Smooth muscle cell (in vitro differentiated cells): ENCODE measurements around the gene SAMD11. TPM values are rescaled to one million over a fixed set of nuclear protein-coding genes. Genes with fewer than 3 reads are reported as not detected.

Experiments
- DNase-seq: peaks from one replicate; lab custom pipeline; 2025; ENCODE audit not compliant: unreplicated experiment; lab: John Stamatoyannopoulos, UW
- H2AFZ ChIP-seq: fragments of 200-600 bp; sonication (generic); 2 replicates; pipeline ENCODE4 v1.6.0; 2016; ENCODE audit warnings: antibody characterized with exemption, low read depth, mild to moderate bottlenecking
- H3F3A ChIP-seq: fragments of 200-600 bp; sonication (generic); 2 replicates; pipeline ENCODE4 v1.6.0; 2017; ENCODE audit warnings: antibody characterized with exemption, low read depth
- H3K27ac ChIP-seq: fragments of 200-600 bp; sonication (generic); 2 replicates; pipeline ENCODE4 v1.5.1; 2016; ENCODE audit warnings: low read depth, mild to moderate bottlenecking
- H3K27me3 ChIP-seq: fragments of 200-600 bp; sonication (generic); 2 replicates; pipeline ENCODE4 v1.6.1; 2016; ENCODE audit warnings: low read depth, mild to moderate bottlenecking
- H3K36me3 ChIP-seq: fragments of 200-600 bp; sonication (generic); 2 replicates; pipeline ENCODE4 v1.5.1; 2016; ENCODE audit warnings: low read depth
- H3K4me1 ChIP-seq: fragments of 200-600 bp; sonication (generic); 2 replicates; pipeline ENCODE4 v1.5.1; 2016; ENCODE audit warnings: low read depth
- H3K4me2 ChIP-seq: fragments of 200-600 bp; sonication (generic); 2 replicates; pipeline ENCODE4 v1.6.0; 2016; ENCODE audit warnings: mild to moderate bottlenecking
- H3K4me3 ChIP-seq: fragments of 200-600 bp; sonication (generic); 2 replicates; pipeline ENCODE4 v1.5.1; 2016; ENCODE audit warnings: mild to moderate bottlenecking
- H3K79me2 ChIP-seq: fragments of 200-600 bp; sonication (generic); 2 replicates; pipeline ENCODE4 v1.6.0; 2016; ENCODE audit warnings: low read depth, mild to moderate bottlenecking
- H3K9ac ChIP-seq: fragments of 200-600 bp; sonication (generic); 2 replicates; pipeline ENCODE4 v1.6.0; 2016; ENCODE audit warnings: low read depth
- H3K9me3 ChIP-seq: fragments of 200-600 bp; sonication (generic); replicated peaks from 2 replicates; pipeline ENCODE4 v1.5.1; 2016; ENCODE audit warnings: low read depth
- H4K20me1 ChIP-seq: fragments of 200-600 bp; sonication (generic); 2 replicates; pipeline ENCODE4 v1.6.0; 2016; ENCODE audit warnings: low read depth
- WGBS: methylation state at CpG from one replicate; pipeline ENCODE4 v1.1.7; 2016; ENCODE audit warnings: low lambda C conversion rate; 5-methylcytosine and 5-hydroxymethylcytosine counted together
- polyA plus RNA-seq: library from polyadenylated mRNA; unstranded; fragments of >200 nt; fragmentation: Nextera tagmentation; extraction: Ambion mirVana; gene quantifications from 2 replicates; pipeline ENCODE4 v1.2.1, GENCODE V29; 2016
- total RNA-seq: library from RNA; depleted of rRNA; stranded (reverse); fragments of >200 nt; gene quantifications from 2 replicates; pipeline ENCODE4 v1.2.3, GENCODE V29; 2014
- TF ChIP-seq, protein P1 (sequence below): fragments of 200-600 bp; sonication (generic); IDR thresholded peaks from 2 replicates; pipeline ENCODE4 v1.5.1; 2017; ENCODE audit warnings: borderline replicate concordance, mild to moderate bottlenecking, antibody characterized with exemption; ENCODE audit not compliant: insufficient read depth, poor library complexity, severe bottlenecking

SAMD11 gene
- total and polyA plus RNA-seq, 2 experiments from 2014 or later = 18.0 to 21.1 TPM

DNA sequence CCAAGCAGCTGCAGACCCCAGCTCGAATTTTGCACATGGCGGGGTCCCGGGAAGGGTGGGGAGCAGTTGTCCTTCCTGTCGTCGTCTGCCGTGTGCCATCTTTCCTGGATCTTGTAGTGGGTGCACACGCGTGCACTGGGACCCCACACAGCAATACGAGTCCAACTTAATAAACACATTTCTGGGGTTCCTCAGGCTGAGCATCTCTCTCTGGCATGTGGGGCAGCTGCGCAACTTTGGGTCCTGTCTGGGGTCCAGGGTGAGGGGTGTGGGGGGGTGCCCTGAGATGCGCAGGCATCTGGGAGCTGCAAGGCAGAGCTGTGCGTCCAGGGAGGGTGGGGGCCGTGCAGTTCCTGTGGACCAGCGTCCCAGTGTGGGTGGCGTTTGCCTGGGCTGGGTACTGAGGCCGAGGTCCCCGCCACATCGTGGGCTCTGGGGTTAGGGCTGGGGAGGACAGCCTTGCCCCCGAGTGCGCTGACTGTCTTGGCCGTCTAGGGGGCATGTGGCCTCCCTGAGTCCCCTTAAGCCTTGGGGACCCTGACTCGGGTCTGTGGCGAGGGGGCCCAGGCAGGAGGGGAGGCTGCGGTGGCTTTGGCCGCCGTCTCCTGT, 41.9 kb downstream of the SAMD11 start:
- peaks cover 6% of the 10 kb centered on the region for H3K27me3 ChIP-seq
- H3K4me1 ChIP-seq = peaks cover 7% of the 10 kb centered on the region
- H3F3A ChIP-seq = no peaks in the 10 kb centered on the region
- H3K4me3 ChIP-seq = peak overlapping the region; percentile 60
- H3K4me2 ChIP-seq = peak overlapping the region; percentile 85
- no peaks in the 10 kb centered on the region for H3K36me3 ChIP-seq
- H3K9ac ChIP-seq = peak overlapping the region; percentile 88
- TF ChIP-seq, protein P1, sequence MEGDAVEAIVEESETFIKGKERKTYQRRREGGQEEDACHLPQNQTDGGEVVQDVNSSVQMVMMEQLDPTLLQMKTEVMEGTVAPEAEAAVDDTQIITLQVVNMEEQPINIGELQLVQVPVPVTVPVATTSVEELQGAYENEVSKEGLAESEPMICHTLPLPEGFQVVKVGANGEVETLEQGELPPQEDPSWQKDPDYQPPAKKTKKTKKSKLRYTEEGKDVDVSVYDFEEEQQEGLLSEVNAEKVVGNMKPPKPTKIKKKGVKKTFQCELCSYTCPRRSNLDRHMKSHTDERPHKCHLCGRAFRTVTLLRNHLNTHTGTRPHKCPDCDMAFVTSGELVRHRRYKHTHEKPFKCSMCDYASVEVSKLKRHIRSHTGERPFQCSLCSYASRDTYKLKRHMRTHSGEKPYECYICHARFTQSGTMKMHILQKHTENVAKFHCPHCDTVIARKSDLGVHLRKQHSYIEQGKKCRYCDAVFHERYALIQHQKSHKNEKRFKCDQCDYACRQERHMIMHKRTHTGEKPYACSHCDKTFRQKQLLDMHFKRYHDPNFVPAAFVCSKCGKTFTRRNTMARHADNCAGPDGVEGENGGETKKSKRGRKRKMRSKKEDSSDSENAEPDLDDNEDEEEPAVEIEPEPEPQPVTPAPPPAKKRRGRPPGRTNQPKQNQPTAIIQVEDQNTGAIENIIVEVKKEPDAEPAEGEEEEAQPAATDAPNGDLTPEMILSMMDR = no peak
- no peaks in the 10 kb centered on the region for H4K20me1 ChIP-seq
- WGBS = 81% methylated on average over 18 of the region's 26 CpGs
- no peaks in the 10 kb centered on the region for H3K79me2 ChIP-seq
- H3K9me3 ChIP-seq = no peaks in the 10 kb centered on the region
- no peak for DNase-seq
- H2AFZ ChIP-seq = no peak overlapping the region
- H3K27ac ChIP-seq = peak overlapping the region; percentile 93

DNA sequence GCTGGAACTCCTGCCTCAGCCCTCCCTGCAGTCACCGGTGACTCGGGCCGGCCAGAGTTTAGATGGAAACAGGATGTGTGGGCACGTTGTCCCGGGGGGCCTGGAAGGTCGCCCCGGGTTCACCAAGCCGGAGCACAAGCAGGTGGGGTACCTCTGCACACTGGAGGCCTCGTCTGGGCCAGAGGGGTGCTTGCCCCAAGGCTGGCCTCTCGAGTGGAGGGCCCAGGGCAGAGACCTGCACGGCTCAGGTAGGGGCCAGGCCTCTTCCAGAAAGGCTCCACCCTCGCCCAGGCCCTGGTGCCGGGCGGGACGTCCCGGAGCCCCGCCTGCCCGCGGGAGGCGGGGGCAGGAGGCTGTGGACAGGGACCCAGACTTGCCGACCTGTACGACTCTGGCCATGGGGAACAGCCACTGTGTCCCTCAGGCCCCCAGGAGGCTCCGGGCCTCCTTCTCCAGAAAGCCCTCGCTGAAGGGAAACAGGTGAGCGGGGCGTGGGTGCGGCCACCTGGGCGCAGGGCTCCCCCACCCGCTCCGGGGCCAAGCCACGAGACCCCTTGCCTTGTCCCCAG, 42.5 kb downstream of the SAMD11 start, which contains the start of gene PLEKHN1:
Gene PLEKHN1, plus strand, starts transcription at position 348 of the 569 bp plus-strand sequence. Its CDS starts 50 bp downstream, at position 398.
- H3K36me3 ChIP-seq = no peaks in the 10 kb centered on the region

DNA sequence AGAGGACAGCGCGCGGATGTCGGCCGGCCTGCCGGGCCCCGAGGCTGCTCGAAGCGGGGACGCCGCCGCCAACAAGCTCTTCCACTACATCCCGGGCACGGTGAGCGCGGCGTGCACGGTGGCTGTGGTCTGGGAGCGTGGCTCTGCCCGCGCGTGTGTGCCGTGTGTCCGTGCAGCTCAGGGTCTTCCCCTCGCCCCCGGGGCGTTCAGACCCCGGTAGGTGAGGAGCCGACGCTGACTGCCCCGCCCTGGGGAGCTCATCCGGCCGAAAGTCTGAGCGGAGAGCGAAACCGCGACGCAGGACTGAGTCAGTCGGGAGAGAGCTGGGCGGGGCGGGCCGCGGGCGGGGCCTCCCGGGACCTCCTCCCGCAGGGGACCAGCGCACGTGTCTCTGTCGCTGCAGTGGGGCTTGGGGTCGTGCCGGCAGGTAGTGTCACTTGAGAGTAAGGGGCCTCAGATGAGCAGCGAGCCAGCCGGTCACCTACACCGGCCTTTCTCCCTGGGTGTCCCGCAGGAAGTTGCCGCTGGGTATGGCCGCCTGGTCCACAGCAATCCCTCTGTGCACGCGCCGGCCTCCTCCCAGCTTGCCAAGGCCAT, 43.1 kb downstream of the SAMD11 start:
- Histone ChIP-seq H3K9me3 (no peaks in the 10 kb centered on the region), H2AFZ (peak overlapping the region; percentile 84), H3K27me3 (peaks cover 9% of the 10 kb centered on the region), H3K79me2 (no peaks in the 10 kb centered on the region), H3K4me3 (peak overlapping the region; percentile 60), H3F3A (no peaks in the 10 kb centered on the region), H4K20me1 (no peaks in the 10 kb centered on the region), H3K4me1 (peaks cover 7% of the 10 kb centered on the region), H3K4me2 (peak overlapping the region; percentile 85), H3K27ac (peak overlapping the region; percentile 93), H3K9ac (peak overlapping the region; percentile 88), H3K36me3 (no peaks in the 10 kb centered on the region)
- WGBS = 4% methylated on average over 51 of the region's 60 CpGs
- TF ChIP-seq, protein P1 = no peak
- DNase-seq = peak; percentile 63

More for the DNA sequence above, 42.5 kb downstream of the SAMD11 start, which contains the start of gene PLEKHN1:
- Histone ChIP-seq H3K9ac (peak within 1 kb of the TSS; percentile 88), H3K27me3 (peaks cover 9% of the 10 kb centered on the region), H3K4me2 (peak within 1 kb of the TSS; percentile 85), H4K20me1 (no peaks in the 10 kb centered on the region), H3K27ac (peak within 1 kb of the TSS; percentile 93), H2AFZ (peak within 1 kb of the TSS; percentile 84), H3F3A (no peaks in the 10 kb centered on the region), H3K79me2 (no peaks in the 10 kb centered on the region), H3K4me1 (peaks cover 7% of the 10 kb centered on the region), H3K9me3 (no peaks in the 10 kb centered on the region), H3K4me3 (peak within 1 kb of the TSS; percentile 60)
- WGBS = 11% methylated on average over 29 of the region's 31 CpGs
- TF ChIP-seq, protein P1 = no peak
- DNase-seq = no peak
